SHP77 treated with DMSO at 0.1 percent for 48 hours (cell line): ENCODE data around the gene GSDMA.
A peak's percentile ranks its signal among the peaks of the same experiment; 100 is the strongest.

Experiments used
- DNase-seq: peaks from one replicate; lab custom pipeline; 2025; lab: John Stamatoyannopoulos, UW

Gene GSDMA, protein sequence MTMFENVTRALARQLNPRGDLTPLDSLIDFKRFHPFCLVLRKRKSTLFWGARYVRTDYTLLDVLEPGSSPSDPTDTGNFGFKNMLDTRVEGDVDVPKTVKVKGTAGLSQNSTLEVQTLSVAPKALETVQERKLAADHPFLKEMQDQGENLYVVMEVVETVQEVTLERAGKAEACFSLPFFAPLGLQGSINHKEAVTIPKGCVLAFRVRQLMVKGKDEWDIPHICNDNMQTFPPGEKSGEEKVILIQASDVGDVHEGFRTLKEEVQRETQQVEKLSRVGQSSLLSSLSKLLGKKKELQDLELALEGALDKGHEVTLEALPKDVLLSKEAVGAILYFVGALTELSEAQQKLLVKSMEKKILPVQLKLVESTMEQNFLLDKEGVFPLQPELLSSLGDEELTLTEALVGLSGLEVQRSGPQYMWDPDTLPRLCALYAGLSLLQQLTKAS

GRCh38 chr17:39962642-39963220 lies at the start of gene GSDMA:
Gene GSDMA (plus strand): TSS chr17:39963004. CDS start chr17:39965688, 2,684 bp downstream.
- DNase-seq = no peak

GRCh38 chr17:39913989-39914388 lies 48.8 kb upstream of the GSDMA start:
- DNase-seq = no peak

DNA sequence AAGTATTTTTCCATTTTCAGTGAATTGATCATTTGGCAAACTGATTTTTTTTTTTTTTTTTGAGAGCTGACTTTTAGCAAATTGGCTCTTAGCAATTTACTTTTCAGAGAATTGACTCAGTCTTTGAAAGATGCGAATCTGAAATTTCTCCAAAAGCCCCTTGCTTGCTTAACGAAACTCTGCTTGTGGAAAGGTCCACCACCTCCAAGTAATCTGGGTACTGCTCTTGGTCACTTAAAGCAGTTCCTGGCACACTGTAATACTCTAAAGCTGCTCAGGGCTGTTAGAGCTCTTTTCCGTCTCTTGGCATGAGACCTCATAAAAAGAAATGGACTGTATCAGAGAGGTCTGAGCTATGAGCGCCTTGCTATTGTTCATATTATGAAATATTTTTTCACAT lies 47.2 kb upstream of the GSDMA start:
- no peak for DNase-seq

GRCh38 chr17:39916918-39917317 lies 45.9 kb upstream of the GSDMA start:
- DNase-seq = no peak

DNA sequence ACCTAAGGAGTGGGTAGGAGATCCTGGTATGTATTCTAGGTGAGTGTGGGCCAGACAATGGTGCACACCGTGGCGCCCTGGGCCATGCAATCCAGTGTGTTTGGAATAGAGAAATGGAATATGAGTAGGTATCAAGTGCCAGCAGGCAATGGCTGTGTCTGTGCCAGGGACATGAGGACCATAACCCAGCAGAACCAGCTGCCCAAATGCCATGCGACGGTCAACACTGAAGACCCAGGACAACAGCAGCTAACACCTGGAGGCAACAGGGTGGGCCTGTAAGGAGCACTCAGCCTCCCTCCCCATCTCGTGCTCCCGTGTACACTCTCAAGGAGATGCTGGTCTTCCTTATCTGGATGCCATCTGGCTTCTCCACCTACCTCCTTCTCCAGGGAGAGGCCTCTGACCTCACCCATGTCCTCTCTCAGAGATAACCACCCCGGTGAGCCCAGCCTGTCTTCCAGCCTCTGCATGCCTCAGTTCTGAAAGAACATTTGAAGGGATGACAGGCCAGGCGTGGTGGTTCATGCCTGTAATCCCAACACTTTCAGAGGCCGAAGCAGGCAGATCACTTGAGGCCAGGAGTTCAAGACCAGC lies 43.6 kb upstream of the GSDMA start:
- DNase-seq = no peak

GRCh38 chr17:39920218-39921210 lies 42.3 kb upstream of the GSDMA start:
- no peak for DNase-seq

DNA sequence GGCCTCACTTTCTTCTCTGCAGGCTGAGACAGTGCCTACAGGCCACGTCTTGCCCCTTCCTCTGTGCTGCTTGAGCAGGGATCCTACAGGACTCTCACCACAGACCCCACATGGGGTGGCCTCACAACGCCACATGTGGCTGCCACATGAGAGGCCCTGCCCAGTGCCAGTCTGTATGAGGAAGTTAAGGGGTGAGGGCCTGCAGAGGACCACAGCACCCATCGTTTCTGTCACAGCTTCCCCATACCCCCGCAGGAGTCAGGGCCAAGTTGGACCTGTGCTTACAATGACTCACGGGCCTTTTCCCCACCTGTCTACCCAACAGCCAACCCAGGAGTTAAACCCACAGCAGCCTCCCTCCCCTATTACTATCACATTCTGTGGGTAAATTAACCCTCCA lies 41.5 kb upstream of the GSDMA start:
- no peak for DNase-seq

DNA sequence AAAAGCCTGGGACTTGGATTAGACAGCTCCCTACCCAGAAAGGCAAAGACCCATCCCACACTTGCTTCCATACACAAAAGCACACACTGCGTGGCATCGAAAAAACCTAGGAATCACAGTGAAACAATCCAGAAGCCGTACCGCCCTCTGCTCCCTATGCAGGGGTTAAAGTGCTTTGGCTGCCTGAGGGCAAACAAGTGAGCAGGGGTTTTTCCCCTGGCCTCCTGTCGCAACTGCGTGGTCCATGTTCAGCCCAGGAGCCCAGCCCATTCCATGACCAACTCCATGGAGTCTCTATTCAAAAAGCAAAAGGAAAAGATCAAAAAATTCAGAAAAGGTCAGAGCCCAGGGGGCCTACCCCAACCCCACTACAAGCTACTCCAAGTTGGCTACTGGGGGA lies 40.8 kb upstream of the GSDMA start:
- no peak for DNase-seq

DNA sequence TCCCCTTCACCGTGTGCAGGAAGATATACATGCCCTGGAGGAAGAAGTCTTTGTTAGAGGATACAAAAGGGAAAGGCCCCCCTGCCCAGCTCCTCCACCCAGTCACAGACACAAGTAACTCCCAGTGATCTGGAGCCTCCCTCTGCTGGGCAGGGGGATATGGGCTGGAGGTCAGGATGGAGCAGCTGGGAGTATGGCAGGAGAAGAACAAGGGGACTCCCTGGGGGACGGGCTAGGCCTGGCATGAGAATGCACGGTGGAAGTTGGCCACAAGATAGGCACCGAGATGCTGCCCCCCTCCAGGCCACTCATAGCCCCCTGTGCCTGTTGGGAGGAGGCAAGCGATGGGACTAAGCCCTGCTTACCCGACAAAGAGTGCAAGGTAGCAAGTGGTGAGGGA lies 39.6 kb upstream of the GSDMA start:
- no peak for DNase-seq

- no peak for DNase-seq
These were observed 38.7 kb upstream of the GSDMA start for GRCh38 chr17:39923836-39924690.

DNA sequence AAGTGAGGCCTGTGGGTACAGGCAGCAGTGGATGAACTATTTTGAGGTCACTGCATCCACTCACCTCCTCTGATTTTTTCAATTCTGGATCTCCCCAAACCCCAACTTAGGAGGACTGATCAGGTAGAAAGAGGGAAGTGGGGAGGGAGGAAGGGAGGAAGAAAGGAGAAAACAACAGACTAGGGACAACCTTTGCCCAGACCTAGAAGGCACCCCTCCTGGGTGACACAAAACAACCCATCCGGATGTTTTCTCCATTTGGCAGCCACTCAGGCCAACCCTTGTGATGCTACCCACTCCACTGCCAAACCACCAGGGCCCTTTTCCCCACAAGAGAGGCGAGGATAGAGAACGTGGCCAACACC lies 38.1 kb upstream of the GSDMA start:
- DNase-seq = no peak

DNA sequence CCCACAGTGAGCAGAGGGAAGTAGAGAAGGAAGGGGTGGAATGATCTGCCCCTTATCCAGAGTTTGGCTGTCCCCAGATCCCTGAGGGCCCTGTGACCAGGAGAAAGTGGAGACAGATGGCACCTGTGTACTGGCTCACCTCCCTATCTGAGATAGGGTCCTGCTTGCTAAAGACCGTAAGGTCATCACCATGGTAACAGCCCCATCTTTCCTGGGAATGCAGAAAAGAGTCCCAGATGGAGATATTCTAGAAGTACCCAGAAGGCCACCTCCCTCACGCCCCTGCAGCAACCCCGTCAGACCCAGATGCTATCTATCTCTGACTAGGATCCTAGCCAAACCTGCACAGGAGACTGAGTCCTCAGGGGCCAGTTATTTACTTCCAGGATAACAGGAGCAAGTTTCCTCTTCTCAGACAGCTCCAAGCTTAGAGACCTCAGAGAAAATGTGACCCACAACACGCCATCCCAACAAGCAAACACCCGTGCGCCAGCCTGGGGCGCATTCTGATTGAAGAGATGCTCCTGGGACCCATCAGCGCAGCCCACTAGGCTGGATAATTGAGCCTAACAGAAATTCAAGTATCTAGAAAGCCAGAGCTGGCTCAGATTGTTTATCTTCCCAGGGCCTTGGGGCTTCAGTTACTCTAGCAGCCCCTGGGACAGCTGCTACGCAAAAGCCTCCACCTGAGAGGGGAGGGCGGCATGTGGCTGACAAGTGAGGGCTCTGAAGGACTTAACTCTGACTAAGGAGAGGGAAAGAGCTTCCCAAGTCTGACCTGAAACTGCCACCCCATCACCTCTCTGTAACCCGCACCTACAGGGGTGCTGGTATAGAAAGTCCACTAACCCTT lies 37.3 kb upstream of the GSDMA start:
- no peak for DNase-seq

DNA sequence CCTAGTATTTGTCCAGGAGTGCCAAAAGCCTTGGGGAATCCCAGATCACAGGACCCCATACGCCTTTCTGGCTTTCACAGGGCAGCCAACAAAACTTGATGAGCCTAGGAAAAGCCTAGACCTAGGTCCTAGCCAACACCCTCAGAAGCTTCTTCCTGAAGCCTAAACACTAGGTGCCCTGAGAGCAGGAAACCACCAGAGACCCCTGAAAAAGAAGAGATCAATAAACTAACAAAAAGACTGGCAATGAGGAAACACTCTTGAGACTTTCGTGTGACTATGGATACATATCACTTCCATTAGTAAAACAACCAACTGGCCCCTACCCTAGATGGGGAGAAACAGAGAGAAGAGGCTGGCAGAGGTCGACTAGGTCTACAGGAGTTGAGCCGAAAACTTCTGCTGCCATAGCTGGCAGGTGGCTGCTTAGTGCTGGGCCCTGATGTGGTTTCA lies 36.6 kb upstream of the GSDMA start:
- DNase-seq = no peak

- DNase-seq = no peak
These were observed 36.2 kb upstream of the GSDMA start for GRCh38 chr17:39926588-39927100.

DNA sequence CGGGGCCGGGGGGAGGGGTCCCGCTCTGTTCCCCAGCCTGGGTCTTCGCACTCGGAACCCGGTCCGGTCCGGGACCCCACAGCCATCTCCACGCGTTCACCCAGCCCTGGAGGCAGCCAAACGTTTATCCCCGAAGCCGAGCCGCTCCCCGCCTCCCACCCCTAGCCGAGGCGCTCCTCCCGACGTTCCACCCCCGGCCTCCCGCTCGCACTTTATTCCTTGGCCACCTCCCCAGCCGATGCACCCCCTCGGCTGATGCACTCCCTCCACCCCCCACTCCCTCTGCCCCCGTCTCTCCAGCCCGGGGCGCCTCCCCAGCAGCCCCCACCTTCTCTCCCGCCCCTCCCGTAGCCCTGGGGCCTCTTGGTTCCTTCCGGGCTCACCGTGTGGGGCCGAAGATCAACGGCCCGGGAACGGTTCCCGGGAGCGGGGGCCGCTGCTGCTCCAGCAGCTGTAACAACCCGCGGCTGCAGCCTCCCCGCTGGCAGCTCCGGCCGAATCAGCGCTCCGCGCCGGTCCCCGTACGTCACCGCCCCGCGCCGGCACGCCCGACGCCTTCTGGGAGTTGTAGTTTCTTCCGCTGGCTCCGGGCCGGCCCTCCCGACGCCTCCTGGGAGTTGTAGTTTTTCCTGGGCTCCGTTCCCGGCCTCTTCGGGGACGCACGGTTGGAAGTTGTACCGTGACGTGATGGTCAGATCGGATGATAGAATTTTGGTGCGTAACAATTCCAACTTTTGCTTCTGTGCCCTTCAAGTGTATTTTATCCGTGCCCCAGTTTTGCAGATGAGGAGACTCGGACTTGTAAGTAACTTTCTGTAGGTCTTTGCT lies 35.5 kb upstream of the GSDMA start, which contains the start of the genes LRRC3C and ORMDL3:
TSS of gene LRRC3C (plus strand) at position 632 of the 828 bp plus-strand sequence. CDS start 13,792 bp downstream, outside the sequence.
TSS of gene ORMDL3 (minus strand) at position 501 of the 828 bp plus-strand sequence. CDS start 3,398 bp downstream, outside the sequence.
- peak; percentile 83 for DNase-seq

DNA sequence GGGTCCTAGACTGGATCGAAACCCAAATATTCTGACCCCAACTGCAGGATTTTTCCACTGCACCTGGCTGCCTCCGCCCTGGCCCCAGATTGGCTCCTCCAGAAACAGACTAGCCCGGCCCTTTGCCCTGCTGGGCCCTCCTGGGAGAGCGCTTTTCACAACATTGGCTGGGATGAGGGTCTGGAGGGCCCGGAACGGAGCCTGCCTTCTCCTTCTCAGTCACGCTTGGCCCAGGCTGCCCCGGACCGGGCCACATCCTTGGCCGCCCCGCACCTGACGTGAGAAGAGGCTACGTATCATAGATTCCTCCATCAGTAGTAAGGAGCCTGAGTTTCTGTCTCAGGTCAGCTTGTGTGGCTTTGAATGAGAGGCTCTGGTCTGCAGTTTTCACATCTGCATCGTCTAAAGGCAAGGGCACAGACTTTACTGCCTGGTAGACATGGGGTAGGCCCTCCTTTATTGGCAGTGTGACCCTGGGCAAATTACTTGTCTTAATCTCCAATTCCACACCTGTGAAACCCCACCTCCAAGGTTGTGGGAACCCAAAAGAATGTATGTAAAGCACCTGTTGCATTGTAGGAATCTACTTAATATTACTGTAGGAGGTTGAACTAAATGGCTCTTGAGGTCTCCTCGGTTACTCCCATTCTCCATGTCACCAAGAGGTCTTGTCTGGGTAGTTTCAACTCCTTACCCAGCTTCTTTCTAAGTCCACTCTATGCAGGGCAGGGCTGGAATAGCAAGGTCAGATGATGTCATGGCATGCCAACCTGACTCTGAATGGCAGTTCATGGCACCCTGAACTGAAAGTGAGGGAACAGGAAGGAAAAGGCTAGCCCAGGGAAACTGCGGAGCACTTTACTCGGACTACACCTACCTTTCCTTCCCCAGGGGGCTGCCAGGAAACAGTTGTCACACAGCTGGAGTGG lies 34.6 kb upstream of the GSDMA start:
- DNase-seq = no peak

- no peak for DNase-seq
These were observed 33.8 kb upstream of the GSDMA start for GRCh38 chr17:39928858-39929645.
